Muscle layer of duodenum (tissue), 2 donors: ENCODE results near the gene PSORS1C1.
"Not testable (repeated sequence)": the region's sequence is repeated elsewhere in the genome, so short reads cannot be mapped to it uniquely, and the experiment has no call there.

Experiments used
- H3K27ac ChIP-seq: one replicate; pipeline ENCODE4 v1.7.0; 2013; ENCODE audit warnings: mild to moderate bottlenecking, low read length
- H3K27me3 ChIP-seq: one replicate; pipeline ENCODE4 v1.7.0; 2013; ENCODE audit warnings: low read depth, mild to moderate bottlenecking, control low read depth, low read length
- H3K36me3 ChIP-seq, 2 donors: one replicate each; pipeline ENCODE4 v1.7.0; 2013; ENCODE audit warnings: low read length in 2 of 2, control low read depth in 1 of 2, mild to moderate bottlenecking in 1 of 2; ENCODE audit not compliant: insufficient read depth in 2 of 2, control insufficient read depth in 1 of 2
- H3K4me1 ChIP-seq, 2 donors: one replicate each; pipeline ENCODE4 v1.7.0; 2013; ENCODE audit warnings: low read length in 2 of 2, mild to moderate bottlenecking in 2 of 2, control low read depth in 1 of 2, moderate library complexity in 1 of 2; ENCODE audit not compliant: insufficient read depth in 2 of 2, control insufficient read depth in 1 of 2
- H3K4me3 ChIP-seq, 2 donors: one replicate each; pipeline ENCODE4 v1.7.0; 2013; ENCODE audit warnings: low read length in 2 of 2, low read depth in 1 of 2, mild to moderate bottlenecking in 1 of 2
- H3K9me3 ChIP-seq, 2 donors: one replicate each; pipeline ENCODE4 v1.7.0; 2013; ENCODE audit warnings: low read length in 2 of 2, control low read depth in 1 of 2, mild to moderate bottlenecking in 1 of 2; ENCODE audit not compliant: control insufficient read depth in 1 of 2
- donor health status: healthy.

PSORS1C1 gene

GRCh38 chr6:31186052-31186734, 71.6 kb downstream of the PSORS1C1 start:
- Histone ChIP-seq H3K4me3 (peak overlapping the region in 1 of 2 donors; percentile 39), H3K27me3 (no peaks in the 10 kb centered on the region), H3K27ac (peak overlapping the region; percentile 85), H3K9me3 (no peaks in the 10 kb centered on the region), H3K36me3 (no peaks in the 10 kb centered on the region), H3K4me1 (no peaks in the 10 kb centered on the region)

- Histone ChIP-seq H3K4me3 (no peak overlapping the region), H3K9me3 (no peaks in the 10 kb centered on the region), H3K27ac (no peak overlapping the region), H3K4me1 (no peaks in the 10 kb centered on the region), H3K27me3 (no peaks in the 10 kb centered on the region), H3K36me3 (no peaks in the 10 kb centered on the region)
Observed at GRCh38 chr6:31187780-31188194, 73.2 kb downstream of the PSORS1C1 start.

- H3K9me3 ChIP-seq, H3K27ac ChIP-seq, H3K4me1 ChIP-seq, H3K27me3 ChIP-seq, H3K36me3 ChIP-seq, H3K4me3 ChIP-seq: not testable (repeated sequence)
Observed at GRCh38 chr6:31189223-31189622, 74.6 kb downstream of the PSORS1C1 start.
